ENCODE measurements around the gene UFSP2. TPM values are rescaled to one million over a fixed set of nuclear protein-coding genes. Genes with fewer than 3 reads are reported as not detected.
"Not testable (repeated sequence)": the region's sequence is repeated elsewhere in the genome, so short reads cannot be mapped to it uniquely, and the experiment has no call there.

Gene UFSP2
- polyA plus RNA-seq, 1 donor, result 41.9 TPM

DNA sequence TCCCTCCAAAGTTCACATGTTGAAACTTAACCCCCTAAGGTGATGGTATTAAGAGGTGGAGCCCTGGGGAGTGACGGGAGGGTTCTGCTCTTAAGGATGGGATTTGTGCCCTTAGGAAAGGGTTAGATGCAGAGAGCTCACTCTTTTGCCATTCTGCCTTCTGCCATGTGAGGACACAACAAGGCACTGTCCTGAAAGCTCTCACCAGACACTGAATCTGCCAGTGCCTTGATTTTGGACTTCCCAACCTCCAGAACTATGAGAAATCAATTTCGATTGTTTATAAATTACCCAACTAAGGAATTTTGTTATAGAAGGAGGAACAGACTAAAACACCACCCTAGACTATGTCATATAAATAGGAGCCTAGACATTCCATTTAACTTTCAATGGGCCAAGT, 41.7 kb downstream of the UFSP2 start:
- no peak for DNase-seq (ENCODE audit: low read depth)

DNA sequence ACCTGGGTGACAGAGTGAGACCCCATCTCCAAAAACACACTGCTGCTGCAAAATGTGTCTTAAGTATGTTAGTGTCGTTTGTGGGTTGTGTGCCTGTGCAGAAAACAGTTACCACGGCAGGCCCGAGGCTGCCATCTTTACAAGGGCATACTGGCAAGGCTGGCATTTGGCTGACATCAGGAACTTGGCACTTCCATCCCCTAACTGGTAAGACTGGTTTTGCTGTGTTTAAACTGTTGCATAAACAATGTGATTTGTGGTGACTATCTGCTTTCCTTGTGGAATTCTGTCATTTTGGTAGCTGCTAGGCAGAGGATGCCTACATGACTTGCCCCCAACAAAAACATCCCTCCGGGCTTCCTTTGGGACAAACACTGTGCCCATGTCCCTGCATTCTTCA, 42.3 kb downstream of the UFSP2 start:
- DNase-seq (ENCODE audit: low read depth), result no peak

DNA sequence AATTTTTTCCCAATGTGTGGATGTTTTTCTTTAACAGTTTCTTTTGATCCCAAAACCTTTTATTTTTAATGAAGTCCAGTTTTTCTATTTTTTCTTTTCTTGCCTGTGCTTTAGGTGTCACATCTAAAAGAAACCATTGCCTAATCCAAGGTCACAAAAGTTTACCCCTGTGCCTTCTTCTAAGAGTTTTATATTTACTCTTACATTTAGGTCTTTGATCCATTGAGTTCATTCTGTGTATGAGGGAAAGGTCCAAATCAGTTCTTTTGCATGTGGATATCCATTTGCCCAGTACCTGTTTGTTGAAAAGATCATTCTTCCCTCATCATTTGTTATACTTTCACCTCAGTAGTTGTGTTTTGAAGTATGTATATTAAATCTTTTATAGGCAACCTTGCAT, 43.0 kb downstream of the UFSP2 start:
- DNase-seq (ENCODE audit: low read depth), result no peak

GRCh38 chr4:185381288-185382196, 44.2 kb downstream of the UFSP2 start:
- no peak for DNase-seq (ENCODE audit: low read depth)

- DNase-seq (ENCODE audit: low read depth), result no peak
These were observed 45.4 kb downstream of the UFSP2 start for GRCh38 chr4:185380320-185380719.

DNA sequence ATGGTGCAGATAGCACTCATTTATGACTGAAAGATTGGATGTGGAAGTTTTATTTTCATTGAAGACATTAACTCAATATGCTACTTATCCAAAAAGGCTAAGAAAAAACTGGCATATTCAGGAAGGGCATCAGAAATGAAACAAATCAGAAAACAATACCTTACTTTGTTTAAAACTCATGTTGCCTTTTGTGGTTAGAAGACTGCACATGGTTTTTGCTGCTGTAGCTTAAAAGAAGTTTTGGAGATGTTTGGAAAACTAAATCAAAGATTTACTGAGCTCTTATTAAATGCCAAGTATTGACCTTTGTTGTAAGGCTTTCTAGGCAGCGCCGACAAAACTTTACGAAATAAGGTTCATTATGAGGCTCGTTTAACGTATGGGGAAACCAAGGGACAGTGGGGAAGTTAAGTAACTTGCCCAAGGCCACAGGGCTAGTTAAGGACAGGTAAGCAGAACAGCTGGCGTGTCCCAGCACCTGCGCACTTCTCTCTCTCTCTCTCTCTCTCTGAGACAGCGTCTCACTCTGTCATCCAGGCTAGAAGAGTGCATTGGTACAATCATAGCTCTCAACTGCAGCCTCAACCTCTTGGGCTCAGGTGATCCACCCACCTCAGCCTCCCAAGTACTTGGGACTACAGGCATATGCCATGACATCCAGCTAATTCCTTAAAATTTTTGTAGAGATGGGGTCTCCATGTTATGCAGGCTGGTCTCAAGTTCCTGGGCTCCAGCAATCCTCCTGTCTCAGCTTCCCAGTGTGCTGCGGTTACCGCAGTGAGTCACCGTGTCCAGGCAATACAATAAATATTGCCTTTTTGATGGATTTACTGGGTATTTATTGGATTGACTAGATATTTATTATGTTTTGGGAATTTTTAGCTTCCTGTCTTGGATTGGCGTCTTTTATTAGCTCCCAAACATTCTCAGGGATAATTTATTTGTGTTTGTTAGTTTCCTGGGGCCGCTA, 46.2 kb downstream of the UFSP2 start:
- DNase-seq (ENCODE audit: low read depth), result no peak

GRCh38 chr4:185378264-185378663, 47.5 kb downstream of the UFSP2 start:
- no peak for DNase-seq (ENCODE audit: low read depth)

DNA sequence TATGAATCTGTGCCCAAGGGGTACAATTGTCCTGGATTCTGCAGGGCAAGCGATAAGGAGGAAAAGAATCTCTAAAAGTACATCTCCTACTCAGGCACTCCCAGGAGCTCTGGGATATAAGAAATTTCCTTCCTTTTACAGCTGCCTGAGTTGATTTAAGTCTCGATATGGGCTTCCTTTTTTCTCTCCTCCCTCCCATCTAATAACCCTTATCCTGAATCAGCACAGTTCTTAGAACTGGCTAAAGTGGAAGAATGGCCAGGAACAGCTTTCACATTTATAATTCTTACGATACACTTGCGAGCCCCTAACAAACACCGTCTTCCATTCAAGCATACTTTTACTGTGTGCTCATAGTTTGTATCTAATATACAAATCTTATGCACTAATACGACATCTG, 51.2 kb downstream of the UFSP2 start:
- no peak for DNase-seq (ENCODE audit: low read depth)

GRCh38 chr4:185374027-185374426, 51.7 kb downstream of the UFSP2 start:
- DNase-seq (ENCODE audit: low read depth), result no peak

DNA sequence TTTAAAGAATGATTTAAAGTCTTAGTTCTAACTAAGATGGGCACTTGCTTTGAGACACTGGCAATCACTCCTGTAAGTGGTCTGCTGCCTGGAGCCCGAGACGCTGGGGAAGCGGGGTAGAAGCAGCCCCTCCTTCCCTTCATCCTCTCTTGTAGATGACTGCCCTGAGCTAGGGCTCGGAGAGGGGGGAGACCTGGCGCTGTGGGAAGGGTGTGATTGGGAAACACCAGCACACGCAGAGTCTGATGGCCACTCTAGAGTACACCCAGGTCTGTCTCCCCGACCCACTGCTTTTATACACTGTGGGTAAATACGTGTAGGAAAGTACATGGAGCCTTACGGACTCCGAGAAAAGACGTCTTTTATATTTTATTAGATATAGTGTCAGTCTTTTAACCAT, 54.1 kb downstream of the UFSP2 start:
- no peak for DNase-seq (ENCODE audit: low read depth)

GRCh38 chr4:185370268-185370949, 55.4 kb downstream of the UFSP2 start:
- DNase-seq (ENCODE audit: low read depth), result no peak

- DNase-seq (ENCODE audit: low read depth), result no peak
These were observed 56.0 kb downstream of the UFSP2 start for GRCh38 chr4:185369731-185370130.

GRCh38 chr4:185364886-185365285, 60.9 kb downstream of the UFSP2 start:
- no peak for DNase-seq (ENCODE audit: low read depth)

- DNase-seq (ENCODE audit: low read depth), result no peak
These were observed 62.5 kb downstream of the UFSP2 start for GRCh38 chr4:185363251-185363650.

DNA sequence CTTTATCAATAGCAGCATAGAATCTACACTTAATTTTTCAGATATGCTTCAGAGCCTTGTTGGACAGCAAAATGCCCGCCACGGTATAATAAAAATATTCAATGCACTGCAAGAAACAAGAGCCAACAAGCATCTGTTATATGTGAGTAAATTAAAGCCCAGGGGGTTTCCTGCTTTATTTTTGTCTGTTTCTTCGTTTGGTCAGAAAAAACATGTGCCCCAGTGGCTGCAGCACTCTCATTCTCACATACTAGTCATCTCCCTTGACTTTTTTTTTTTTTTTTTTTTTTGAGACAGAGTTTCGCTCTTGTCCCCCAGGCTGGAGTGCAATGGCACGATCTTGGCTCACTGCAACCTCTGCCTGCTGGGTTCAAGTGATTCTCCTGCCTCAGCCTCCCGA, 63.2 kb downstream of the UFSP2 start:
- DNase-seq (ENCODE audit: low read depth), result not testable (repeated sequence)

GRCh38 chr4:185361872-185362271, 63.9 kb downstream of the UFSP2 start:
- DNase-seq (ENCODE audit: low read depth), result no peak

GRCh38 chr4:185359767-185360446, 65.9 kb downstream of the UFSP2 start:
- no peak for DNase-seq (ENCODE audit: low read depth)

GRCh38 chr4:185358959-185359358, 66.8 kb downstream of the UFSP2 start:
- no peak for DNase-seq (ENCODE audit: low read depth)

DNA sequence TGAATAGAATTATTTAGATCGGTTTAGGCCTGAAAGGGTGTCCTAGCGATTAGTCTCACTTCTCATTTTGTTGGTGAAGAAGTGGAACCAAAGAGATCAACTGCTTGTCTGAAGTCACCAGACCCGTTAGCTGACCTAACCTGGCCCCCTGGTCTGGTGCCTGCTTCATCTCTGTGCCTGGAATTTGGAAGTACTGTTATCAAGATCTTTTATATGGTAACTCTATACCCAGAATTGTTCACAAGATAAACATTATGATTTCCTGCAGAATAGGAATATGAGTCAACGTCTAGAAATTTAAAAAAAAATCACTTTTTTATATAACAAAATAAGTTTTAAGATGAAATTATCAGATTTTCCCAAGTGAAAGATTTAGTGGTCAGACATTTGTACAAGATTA, 67.2 kb downstream of the UFSP2 start:
- DNase-seq (ENCODE audit: low read depth), result no peak

GRCh38 chr4:185357733-185358440, 67.9 kb downstream of the UFSP2 start:
- no peak for DNase-seq (ENCODE audit: low read depth)

DNA sequence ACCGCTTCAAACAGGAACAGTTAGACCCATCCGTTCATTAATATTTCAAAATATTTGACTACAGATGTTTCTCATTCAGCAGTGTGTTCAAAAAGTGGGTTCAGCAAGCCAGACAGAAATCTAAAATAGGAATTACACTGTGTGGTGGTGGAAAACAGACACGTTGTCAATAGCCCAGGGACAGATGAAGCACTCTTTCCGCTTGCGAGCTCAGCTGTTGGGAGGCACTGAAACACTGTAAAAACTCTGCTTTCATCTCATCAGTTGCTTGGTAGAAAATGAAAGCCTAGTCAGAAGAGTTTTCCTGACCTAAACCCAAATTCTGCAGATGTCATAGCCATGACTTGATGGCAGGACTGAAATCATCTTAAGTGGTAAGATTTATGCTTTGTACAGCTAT, 68.6 kb downstream of the UFSP2 start:
- DNase-seq (ENCODE audit: low read depth), result peak; percentile 51

Measured in forelimb muscle (tissue), 1 donor.